GM12878 (cell line): ENCODE results near the gene CALR. TPM values are rescaled to one million over a fixed set of nuclear protein-coding genes. Genes with fewer than 3 reads are reported as not detected.

Source experiments
- ATAC-seq: fragments of 200-7000 bp; cut with Tn5 transposase; 3 replicates; pipeline ENCODE4 v1.9.1; 2020; ENCODE audit warnings: mild to moderate bottlenecking, moderate library complexity
- BruUV-seq: library from RNA; stranded (reverse); fragments of 400-500 nt; replicated peaks from 2 replicates; lab custom pipeline; 2021; lab: Mats Ljungman, UMichigan
- CTCF ChIA-PET: fragments of 300-600 bp; sonication (Branson Sonifier 250); formaldehyde crosslinking; extraction: SDS; loops from one replicate; lab custom pipeline; 2021; ENCODE audit warnings: inconsistent platforms; lab: Yijun Ruan, JAX
- POLR2A ChIA-PET: fragments of 350-600 bp; formaldehyde crosslinking; extraction: SDS; loops from one replicate; lab custom pipeline; 2021; ENCODE audit warnings: inconsistent platforms; lab: Charles Lee
- RAD21 ChIA-PET: fragments of 300-600 bp; sonication (Branson Sonifier 250); formaldehyde crosslinking; loops from one replicate; lab custom pipeline; 2023; ENCODE audit warnings: antibody characterized with exemption; ENCODE audit not compliant: unreplicated experiment; lab: Charles Lee
- SMC1A ChIA-PET: fragments of 300-600 bp; sonication (Branson Sonifier 250); formaldehyde crosslinking; loops from one replicate; lab custom pipeline; 2023; ENCODE audit not compliant: unreplicated experiment, uncharacterized antibody; lab: Charles Lee
- DNase-seq: peaks from one replicate; pipeline ENCODE4 v3.0.0-alpha.2; 2011; ENCODE audit warnings: low read depth, low spot score
- FAIRE-seq: peaks from 3 replicates; lab custom pipeline; 2011; peaks lifted over from hg19 to GRCh38; lab: Jason Lieb, UNC
- H2AFZ ChIP-seq: 2 replicates; pipeline ENCODE4 v1.6.0; 2011; ENCODE audit warnings: low read depth, low read length, control low read depth; ENCODE audit not compliant: control insufficient read depth
- H3K27ac ChIP-seq: 2 replicates; pipeline ENCODE4 v1.5.1; 2011; ENCODE audit warnings: control low read depth; ENCODE audit not compliant: control insufficient read depth, insufficient read depth
- H3K27me3 ChIP-seq, 2 experiments: replicated peaks in 1 of 2; 2 replicates each; pipeline versions ENCODE4 v1.6.0 to v1.6.1; 2011; ENCODE audit warnings: low read length in 1 of 2; ENCODE audit not compliant: control insufficient read depth in 2 of 2, insufficient read depth in 2 of 2
- H3K36me3 ChIP-seq, 2 experiments: 2 replicates each; pipeline ENCODE4 v1.5.1; 2011; ENCODE audit warnings: low read length in 1 of 2; ENCODE audit not compliant: control insufficient read depth in 2 of 2, insufficient read depth in 2 of 2
- H3K4me1 ChIP-seq: 2 replicates; pipeline ENCODE4 v1.6.1; 2011; ENCODE audit warnings: mild to moderate bottlenecking, low read length, moderate library complexity, mixed read lengths; ENCODE audit not compliant: control insufficient read depth, insufficient read depth
- H3K4me2 ChIP-seq: 2 replicates; pipeline ENCODE4 v1.6.0; 2011; ENCODE audit warnings: control low read depth; ENCODE audit not compliant: control insufficient read depth, insufficient read depth
- H3K4me3 ChIP-seq: fragments of 200-600 bp; sonication (generic); 2 replicates; pipeline ENCODE4 v1.5.1; 2016
- H3K79me2 ChIP-seq: 2 replicates; pipeline ENCODE4 v1.6.0; 2011; ENCODE audit warnings: low read length; ENCODE audit not compliant: control insufficient read depth, insufficient read depth
- H3K9ac ChIP-seq: 2 replicates; pipeline ENCODE4 v1.8.0; 2011; ENCODE audit warnings: low read length, control low read depth, mixed read lengths; ENCODE audit not compliant: control insufficient read depth, insufficient read depth
- H3K9me3 ChIP-seq: replicated peaks from 3 replicates; pipeline ENCODE4 v1.5.1; 2011; ENCODE audit warnings: mild to moderate bottlenecking, low read length; ENCODE audit not compliant: control insufficient read depth, insufficient read depth
- H4K20me1 ChIP-seq: 2 replicates; pipeline ENCODE4 v1.6.0; 2011; ENCODE audit not compliant: control insufficient read depth, insufficient read depth
- DPF2 ChIP-seq: fragments of 450-650 bp; IDR thresholded peaks from 2 replicates; pipeline ENCODE4 v1.6.1; 2017; ENCODE audit warnings: mild to moderate bottlenecking
- RAD21 ChIP-seq: IDR thresholded peaks from 2 replicates; pipeline ENCODE4 v1.6.1; 2011; ENCODE audit warnings: mild to moderate bottlenecking, low read depth, low read length, moderate library complexity; ENCODE audit not compliant: insufficient read depth
- ZNF207 ChIP-seq: fragments of 450-650 bp; IDR thresholded peaks from 2 replicates; pipeline ENCODE4 v1.6.1; 2014; ENCODE audit warnings: antibody characterized with exemption, mild to moderate bottlenecking, borderline replicate concordance
- WGBS: methylation state at CpG from one replicate; pipeline ENCODE4 v1.1.6; 2016; ENCODE audit warnings: low lambda C conversion rate; ENCODE audit not compliant: insufficient replicate concordance, insufficient coverage; ENCODE audit errors: missing lambda C conversion rate; 5-methylcytosine and 5-hydroxymethylcytosine counted together
- in situ Hi-C: fragments of 300-500 bp; cut with MboI; formaldehyde crosslinking; loops from 9 replicates; pipeline ENCODE4 v1.14.3; 2018; ENCODE audit warnings: mixed read lengths
- intact Hi-C: fragments of 100-400 bp; cut with micrococcal nuclease; formaldehyde crosslinking; loops from one replicate; pipeline ENCODE4 v1.14.2; 2022; ENCODE audit not compliant: unreplicated experiment
- polyA plus RNA-seq, 11 experiments: library from polyadenylated mRNA; depleted of rRNA in 4 of 11; unstranded in 6 of 11; stranded (reverse) in 5 of 11; fragments of >200 nt; fragmentation: Nextera tagmentation in 4 of 11; fragmentation: Illumina TruSeq in 1 of 11; extraction: Ambion mirVana in 4 of 11; extraction: Trizol in 1 of 11; gene quantifications; 1 replicate in 1 of 11; 2 replicates in 10 of 11; pipeline versions ENCODE4 v1.2.1 to v1.2.3, GENCODE V29; 2011 to 2016; ENCODE audit warnings: inconsistent platforms in 2 of 11, missing spikeins in 2 of 11, low read depth in 1 of 11
- total RNA-seq, 4 experiments: library from RNA; depleted of rRNA in 3 of 4; stranded (reverse); fragments of >200 nt in 3 of 4; fragmentation: Illumina TruSeq in 1 of 4; extraction: Trizol in 1 of 4; gene quantifications; 2 replicates each; pipeline versions ENCODE4 v1.2.1 to v1.2.3, GENCODE V29; 2013 to 2021
- TF ChIP-seq, protein P1 (sequence below): fragments of 450-650 bp; IDR thresholded peaks from 2 replicates; pipeline ENCODE4 v1.6.1; 2017; ENCODE audit warnings: borderline replicate concordance
- TF ChIP-seq, protein P2 (sequence below): fragments of 450-650 bp; formaldehyde crosslinking; IDR thresholded peaks from 2 replicates; pipeline ENCODE4 v1.4.0; 2022; ENCODE audit warnings: mild to moderate bottlenecking, moderate library complexity

Gene CALR
- total and polyA plus RNA-seq, 10 of the 15 experiments (the other 5 are each of a cell fraction or from before 2014, with no cell fraction given) = 202 to 1,451 (median 749) TPM

DNA sequence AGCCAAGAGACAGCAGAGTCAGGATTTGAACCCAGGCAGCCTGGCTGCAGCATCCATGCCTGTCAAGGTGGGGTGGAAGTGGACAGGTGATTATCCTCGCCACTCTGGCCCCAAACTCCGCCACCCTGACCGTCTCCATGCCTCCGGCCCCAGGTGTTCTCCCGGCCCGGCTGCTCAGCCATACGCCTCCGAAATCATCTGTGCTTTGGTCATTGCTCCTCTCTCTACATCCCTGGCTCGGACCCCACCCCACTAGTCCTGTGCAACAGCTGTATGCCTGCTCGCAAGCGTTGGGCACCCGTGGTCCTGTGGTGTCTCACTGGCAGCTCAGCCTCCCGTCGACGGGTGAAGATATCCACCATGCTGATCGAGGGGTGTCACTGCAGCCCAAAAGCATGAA is 34.8 kb downstream of the CALR start:
- no peaks in the 10 kb centered on the region for H3K4me1 ChIP-seq
- H4K20me1 ChIP-seq = no peaks in the 10 kb centered on the region
- ChIA-PET CTCF (interaction anchor here (0.7 to 13.5 kb wide), 6 partner anchors 8 to 131 kb away, joined by 3 to 247 read pairs (median 32); no protein-coding TSS in a partner anchor), SMC1A (interaction anchor here (1.6 kb wide), 1 partner anchor 8 kb away, joined by 4 read pairs; no protein-coding TSS in a partner anchor), RAD21 (interaction anchor here (5.0 kb wide), 1 partner anchor 88 kb away, joined by 49 read pairs; no protein-coding TSS in a partner anchor), POLR2A (no interaction called here)
- no peak for ATAC-seq
- H3K27ac ChIP-seq = no peak overlapping the region
- H3K4me3 ChIP-seq = no peak overlapping the region
- no TSS peak for BruUV-seq
- no peaks in the 10 kb centered on the region for H3K27me3 ChIP-seq
- no peak overlapping the region for H2AFZ ChIP-seq
- FAIRE-seq = no peak
- no peak for DNase-seq
- no peaks in the 10 kb centered on the region for H3K79me2 ChIP-seq
- WGBS = 62% methylated on average over 16 of the region's 16 CpGs
- H3K36me3 ChIP-seq = no peaks in the 10 kb centered on the region
- intact Hi-C loops (no loop called here), in situ Hi-C loops (loop anchor here (10.0 kb wide), 1 partner anchor 292 kb away; no protein-coding TSS in a partner anchor)
- H3K9me3 ChIP-seq = no peaks in the 10 kb centered on the region
- no peak overlapping the region for H3K4me2 ChIP-seq
- H3K9ac ChIP-seq = no peak overlapping the region
- TF ChIP-seq ZNF207 (no peak), RAD21 (no peak), DPF2 (no peak)
- TF ChIP-seq, protein P1, sequence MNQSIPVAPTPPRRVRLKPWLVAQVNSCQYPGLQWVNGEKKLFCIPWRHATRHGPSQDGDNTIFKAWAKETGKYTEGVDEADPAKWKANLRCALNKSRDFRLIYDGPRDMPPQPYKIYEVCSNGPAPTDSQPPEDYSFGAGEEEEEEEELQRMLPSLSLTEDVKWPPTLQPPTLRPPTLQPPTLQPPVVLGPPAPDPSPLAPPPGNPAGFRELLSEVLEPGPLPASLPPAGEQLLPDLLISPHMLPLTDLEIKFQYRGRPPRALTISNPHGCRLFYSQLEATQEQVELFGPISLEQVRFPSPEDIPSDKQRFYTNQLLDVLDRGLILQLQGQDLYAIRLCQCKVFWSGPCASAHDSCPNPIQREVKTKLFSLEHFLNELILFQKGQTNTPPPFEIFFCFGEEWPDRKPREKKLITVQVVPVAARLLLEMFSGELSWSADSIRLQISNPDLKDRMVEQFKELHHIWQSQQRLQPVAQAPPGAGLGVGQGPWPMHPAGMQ = no peak
- TF ChIP-seq, protein P2, sequence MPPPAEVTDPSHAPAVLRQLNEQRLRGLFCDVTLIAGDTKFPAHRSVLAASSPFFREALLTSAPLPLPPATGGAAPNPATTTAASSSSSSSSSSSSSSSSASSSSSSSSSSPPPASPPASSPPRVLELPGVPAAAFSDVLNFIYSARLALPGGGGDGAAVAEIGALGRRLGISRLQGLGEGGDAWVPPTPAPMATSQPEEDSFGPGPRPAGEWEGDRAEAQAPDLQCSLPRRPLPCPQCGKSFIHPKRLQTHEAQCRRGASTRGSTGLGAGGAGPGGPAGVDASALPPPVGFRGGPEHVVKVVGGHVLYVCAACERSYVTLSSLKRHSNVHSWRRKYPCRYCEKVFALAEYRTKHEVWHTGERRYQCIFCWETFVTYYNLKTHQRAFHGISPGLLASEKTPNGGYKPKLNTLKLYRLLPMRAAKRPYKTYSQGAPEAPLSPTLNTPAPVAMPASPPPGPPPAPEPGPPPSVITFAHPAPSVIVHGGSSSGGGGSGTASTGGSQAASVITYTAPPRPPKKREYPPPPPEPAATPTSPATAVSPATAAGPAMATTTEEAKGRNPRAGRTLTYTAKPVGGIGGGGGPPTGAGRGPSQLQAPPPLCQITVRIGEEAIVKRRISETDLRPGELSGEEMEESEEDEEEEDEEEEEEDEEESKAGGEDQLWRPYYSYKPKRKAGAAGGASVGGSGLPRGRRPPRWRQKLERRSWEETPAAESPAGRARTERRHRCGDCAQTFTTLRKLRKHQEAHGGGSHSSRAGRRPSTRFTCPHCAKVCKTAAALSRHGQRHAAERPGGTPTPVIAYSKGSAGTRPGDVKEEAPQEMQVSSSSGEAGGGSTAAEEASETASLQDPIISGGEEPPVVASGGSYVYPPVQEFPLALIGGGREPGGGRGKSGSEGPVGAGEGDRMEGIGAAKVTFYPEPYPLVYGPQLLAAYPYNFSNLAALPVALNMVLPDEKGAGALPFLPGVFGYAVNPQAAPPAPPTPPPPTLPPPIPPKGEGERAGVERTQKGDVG = no peak
